HG02623 (cell line): ENCODE data around the gene KMT2E.

Source experiments
- ATAC-seq: cut with Tn5 transposase; IDR thresholded peaks from one replicate; pipeline ENCODE4 v1.9.1; 2021; ENCODE audit warnings: moderate library complexity; ENCODE audit not compliant: unreplicated experiment

Gene KMT2E

DNA sequence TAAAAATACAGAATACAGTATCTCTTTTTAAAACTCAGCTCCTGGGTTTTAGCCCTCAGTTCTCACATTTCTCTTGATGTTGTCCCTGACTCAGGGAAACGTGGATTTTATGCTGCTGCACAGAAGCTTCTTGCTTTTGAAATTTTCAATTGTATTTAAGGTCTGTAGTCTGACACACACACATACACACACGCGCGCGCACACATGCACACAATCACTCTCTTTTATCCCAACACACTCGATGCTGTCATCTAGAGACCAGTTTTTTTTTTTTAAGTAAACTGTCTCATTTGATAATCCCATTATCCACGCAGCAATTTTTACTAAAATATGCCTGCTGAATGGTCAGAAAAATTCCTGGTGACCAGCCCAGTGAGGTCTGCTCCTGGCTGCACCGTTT, 108.6 kb downstream of the KMT2E start:
- ATAC-seq = no peak

GRCh38 chr7:105125745-105126144, 111.7 kb downstream of the KMT2E start:
- no peak for ATAC-seq

- ATAC-seq = no peak
Observed at GRCh38 chr7:105126436-105126975, 112.5 kb downstream of the KMT2E start.

- ATAC-seq = no peak
Observed at GRCh38 chr7:105127179-105127578, 113.2 kb downstream of the KMT2E start.

GRCh38 chr7:105130048-105130447, 116.0 kb downstream of the KMT2E start:
- no peak for ATAC-seq

DNA sequence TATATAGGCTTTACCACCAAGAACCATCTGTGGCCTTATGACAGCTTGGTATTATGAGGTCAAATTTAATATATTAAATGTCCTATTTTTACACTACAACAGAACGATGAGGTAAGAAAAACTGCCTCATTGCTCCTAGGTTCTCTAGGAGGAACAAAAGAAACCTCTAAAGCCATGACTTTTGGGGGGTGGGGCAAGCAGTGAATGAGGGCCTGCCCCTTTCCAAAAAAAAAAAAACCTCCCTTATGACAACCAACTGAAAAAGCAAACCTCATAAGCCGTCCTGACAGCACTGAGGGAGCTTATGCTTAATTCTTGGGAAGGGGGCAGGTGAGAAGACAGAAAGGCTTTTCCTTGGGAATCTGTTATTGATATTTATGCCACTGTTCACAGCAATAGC, 116.6 kb downstream of the KMT2E start:
- no peak for ATAC-seq

- ATAC-seq = no peak
Observed at GRCh38 chr7:105131033-105131656, 117.1 kb downstream of the KMT2E start.

DNA sequence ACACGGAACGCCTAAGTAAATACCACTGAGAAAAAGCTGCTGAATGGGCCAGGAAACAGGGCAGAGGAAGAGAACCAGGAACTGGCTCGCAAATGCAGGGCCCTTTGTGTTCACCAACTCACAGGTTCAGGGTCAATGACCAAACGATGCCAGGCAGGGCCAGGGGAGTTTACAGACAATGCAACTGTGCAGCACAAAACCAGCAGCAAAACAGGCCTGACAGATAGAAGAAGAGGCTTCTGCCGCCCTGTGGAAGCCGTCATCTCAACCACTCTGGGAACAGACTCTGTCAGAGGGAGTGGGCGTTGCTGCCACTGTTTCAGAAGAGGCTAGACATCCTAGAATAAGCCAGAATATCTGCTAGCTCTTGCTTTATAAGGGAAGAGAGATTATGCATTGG, 117.9 kb downstream of the KMT2E start:
- no peak for ATAC-seq

GRCh38 chr7:105132335-105132734, 118.3 kb downstream of the KMT2E start:
- ATAC-seq = no peak

- no peak for ATAC-seq
Observed at GRCh38 chr7:105132835-105133234, 118.8 kb downstream of the KMT2E start.

- ATAC-seq = no peak
Observed at GRCh38 chr7:105133358-105133757, 119.4 kb downstream of the KMT2E start.

- ATAC-seq = no peak
Observed at GRCh38 chr7:105133986-105134655, 120.1 kb downstream of the KMT2E start.

- no peak for ATAC-seq
Observed at GRCh38 chr7:105136221-105136620, 122.2 kb downstream of the KMT2E start.

DNA sequence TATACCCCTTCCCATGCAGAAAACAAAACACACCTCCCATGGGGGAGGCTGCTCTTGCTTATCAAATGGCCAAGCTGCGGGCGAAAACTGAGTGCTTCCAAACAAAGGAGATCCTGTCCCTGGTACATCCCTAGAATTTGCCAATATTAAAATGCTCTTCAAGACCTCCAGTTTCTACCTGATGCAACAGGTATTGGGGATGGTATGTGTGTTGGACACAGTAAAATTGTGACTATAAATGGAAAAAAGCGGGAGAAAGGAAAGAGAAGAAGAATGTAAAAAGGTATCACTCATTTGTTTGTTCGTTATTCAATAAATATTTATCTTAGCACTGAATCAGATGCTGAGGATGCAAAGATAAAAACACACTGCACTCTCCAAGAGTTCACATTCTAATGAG, 123.9 kb downstream of the KMT2E start:
- no peak for ATAC-seq

DNA sequence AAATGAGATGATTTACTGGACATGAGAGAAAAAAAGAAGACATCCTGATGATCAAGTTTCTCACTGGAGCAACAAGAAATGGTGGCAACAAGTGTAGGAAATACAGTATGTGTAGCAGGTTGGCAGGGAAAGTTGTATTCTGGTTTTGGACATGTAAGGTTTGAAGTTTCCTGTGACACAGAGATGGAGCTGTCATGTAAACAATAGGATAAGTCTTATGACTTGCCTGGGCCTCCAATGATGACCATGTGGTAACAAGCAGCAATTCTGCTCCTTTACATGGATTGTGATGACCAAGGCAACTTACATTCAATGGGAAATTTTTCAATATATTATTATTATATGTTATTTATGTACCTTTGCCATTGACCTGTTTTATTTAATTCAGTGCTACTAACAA, 125.4 kb downstream of the KMT2E start:
- ATAC-seq = no peak

GRCh38 chr7:105141068-105141467, 127.1 kb downstream of the KMT2E start:
- no peak for ATAC-seq

- no peak for ATAC-seq
Observed at GRCh38 chr7:105149827-105150226, 135.8 kb downstream of the KMT2E start.

GRCh38 chr7:105151152-105151551, 137.1 kb downstream of the KMT2E start:
- no peak for ATAC-seq

DNA sequence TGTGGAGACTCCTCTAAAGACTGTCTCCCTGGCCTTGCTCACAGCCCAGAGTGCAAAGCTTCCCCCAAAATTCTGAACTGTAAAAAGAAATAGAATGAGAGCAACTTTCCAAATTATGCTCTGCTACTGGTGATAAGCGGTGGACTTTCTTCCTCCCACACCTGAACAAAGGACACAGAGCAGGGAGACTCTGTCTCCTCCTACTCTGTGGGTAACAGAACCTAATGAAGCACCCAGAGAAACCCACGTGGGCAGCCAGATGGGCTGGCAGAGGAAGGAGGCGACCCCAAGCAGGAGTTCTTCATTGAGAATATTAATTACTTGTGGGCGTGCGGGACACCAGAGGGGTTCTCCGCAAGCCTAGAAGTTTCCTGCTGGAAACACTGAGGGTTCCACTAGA, 139.5 kb downstream of the KMT2E start:
- no peak for ATAC-seq

GRCh38 chr7:105154084-105154483, 140.1 kb downstream of the KMT2E start:
- no peak for ATAC-seq

- no peak for ATAC-seq
Observed at GRCh38 chr7:105156731-105157130, 142.7 kb downstream of the KMT2E start.

GRCh38 chr7:105157278-105157677, 143.3 kb downstream of the KMT2E start:
- no peak for ATAC-seq

DNA sequence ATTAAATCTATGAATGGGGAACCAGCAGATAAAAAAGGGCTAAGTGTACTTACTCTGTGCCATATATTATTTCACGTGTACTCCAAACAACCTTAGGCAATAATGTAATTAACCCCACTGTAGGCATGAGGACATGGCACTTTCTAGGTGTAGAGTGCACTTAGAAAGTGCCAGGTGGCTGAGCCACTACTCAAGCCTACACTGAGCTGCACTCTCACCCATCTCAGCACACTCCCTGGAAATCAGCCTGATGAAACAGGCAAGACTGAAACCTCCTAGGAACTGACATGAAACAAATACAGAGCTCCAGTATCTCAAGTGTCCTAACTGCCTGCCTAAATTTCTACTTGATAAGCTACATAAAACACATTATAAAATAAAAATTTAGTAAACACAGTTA, 147.4 kb downstream of the KMT2E start:
- no peak for ATAC-seq
